ENCODE data around the gene MMP10.
A peak's percentile ranks its signal among the peaks of the same experiment; 100 is the strongest.
"Not testable (repeated sequence)": the region's sequence is repeated elsewhere in the genome, so short reads cannot be mapped to it uniquely, and the experiment has no call there.

Gene MMP10

GRCh38 chr11:102783016-102783415 lies 2.6 kb upstream of the MMP10 start:
- no peak for DNase-seq

DNA sequence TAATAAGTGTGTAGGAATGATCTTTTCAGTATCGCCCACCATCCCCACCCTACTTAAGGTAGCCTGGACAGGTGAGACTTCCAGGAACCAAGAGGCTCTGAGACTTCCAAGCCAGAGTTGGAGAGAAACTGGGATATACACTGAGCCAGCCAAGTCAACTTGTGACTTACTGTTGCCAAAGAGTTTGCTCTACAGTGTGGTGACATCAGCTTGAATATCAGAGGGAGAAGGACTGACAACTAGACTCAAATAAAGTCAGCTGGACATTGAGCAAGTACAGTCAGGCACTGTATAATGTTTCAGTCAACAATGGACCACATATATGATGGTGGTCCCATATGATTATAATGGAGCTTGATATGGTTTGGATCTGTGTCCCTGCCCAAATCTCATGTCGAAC lies 1.2 kb upstream of the MMP10 start:
- no peak for DNase-seq

GRCh38 chr11:102776454-102776853 lies 4.0 kb downstream of the MMP10 start:
- DNase-seq: no peak

- DNase-seq: no peak
Measured at GRCh38 chr11:102773386-102773785, 7.0 kb downstream of the MMP10 start.

DNA sequence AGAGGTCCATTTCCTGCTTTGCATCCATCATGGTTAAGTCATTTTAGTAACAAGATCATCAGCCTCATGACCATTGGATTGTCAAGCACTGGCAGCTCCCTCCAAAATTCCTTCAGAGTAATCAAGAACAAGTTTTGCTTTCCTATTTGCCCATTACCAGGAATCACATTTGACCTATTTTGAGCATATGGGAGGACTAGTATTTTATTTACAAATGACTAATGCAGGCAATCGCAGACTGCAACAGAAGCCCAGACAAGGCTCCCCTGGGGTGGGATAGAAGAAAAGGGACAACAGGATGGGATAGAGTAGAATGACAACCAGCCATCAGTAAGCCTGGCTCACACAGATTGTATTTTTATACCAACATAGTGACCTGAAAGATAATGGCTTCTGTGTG lies 9.1 kb downstream of the MMP10 start:
- DNase-seq: no peak

DNA sequence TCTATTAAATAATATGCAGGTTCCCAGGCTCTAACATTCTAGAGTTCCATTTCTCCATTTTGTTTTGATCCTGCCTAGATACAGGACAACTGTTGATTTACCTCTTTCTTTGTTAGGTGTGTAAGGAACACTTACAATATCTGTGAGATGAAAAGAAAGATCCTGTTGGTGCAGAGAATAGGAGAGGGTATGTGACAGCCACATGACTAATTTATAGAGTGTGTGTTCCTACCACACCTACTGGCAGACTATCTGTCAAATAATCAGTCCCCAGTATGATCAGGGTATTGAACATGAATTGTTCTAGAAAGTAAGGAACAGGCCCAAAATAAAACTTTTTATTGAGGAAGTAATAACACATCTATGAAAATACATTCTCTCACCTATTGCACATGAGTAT lies 10.2 kb downstream of the MMP10 start:
- no peak for DNase-seq

DNA sequence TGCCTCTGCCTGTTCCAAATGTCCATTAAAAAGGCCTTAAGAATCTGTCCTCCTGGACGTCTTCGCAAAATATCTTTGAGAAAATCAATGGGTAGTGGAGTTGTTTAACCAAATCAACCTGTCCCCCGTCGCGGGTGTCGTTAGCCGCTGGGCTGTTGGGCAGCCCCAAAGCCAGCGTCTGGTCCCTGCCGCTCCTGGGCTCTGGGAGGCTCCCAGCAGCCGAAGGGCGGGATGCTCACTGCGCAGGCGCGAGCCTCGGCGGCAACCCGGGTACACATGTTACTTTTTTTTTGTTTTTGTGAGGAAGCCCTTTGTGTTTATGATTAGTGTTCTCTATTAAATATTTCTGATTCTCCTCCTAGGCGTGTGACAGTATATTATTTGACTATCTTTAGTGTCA lies 12.6 kb downstream of the MMP10 start:
- DNase-seq: no peak

DNA sequence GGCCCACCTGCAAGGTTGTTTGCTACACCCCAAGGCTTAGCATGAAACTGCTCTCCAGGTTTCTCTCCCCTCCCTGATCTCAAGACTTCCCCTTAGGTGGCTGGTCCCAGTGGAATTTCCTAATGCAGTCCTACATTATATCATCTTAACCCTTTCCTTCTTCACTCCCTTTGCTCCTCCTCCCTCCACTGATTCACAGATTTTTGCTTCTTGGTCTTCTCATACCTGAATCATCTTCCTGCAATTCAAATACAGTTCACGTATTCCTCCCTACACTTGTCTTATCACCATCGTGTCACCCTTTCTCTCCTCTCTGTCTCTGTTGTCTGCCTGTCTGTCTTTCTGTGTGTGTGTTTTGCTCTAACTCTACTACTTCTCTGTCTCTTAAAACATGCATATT lies 17.0 kb downstream of the MMP10 start:
- no peak for DNase-seq

DNA sequence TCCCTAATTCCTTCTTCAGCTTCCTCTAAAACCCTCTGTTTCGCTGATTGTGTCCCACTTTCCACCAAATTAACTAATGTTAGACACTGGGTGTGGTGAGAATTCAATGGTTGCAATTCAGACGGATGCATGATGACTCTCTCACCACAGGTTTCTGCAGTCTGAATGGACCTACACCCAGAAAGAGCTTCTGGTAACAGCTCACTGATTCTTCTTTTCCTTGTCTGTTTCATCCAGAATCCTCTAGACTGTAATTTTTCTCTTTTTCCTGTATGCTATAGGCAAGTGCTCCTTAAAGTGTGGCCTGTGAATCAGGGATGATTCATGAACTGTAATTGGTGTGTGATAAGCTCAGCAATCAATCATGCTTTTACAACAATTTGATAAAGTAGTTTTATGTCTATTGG lies 18.1 kb downstream of the MMP10 start:
- DNase-seq: no peak

DNA sequence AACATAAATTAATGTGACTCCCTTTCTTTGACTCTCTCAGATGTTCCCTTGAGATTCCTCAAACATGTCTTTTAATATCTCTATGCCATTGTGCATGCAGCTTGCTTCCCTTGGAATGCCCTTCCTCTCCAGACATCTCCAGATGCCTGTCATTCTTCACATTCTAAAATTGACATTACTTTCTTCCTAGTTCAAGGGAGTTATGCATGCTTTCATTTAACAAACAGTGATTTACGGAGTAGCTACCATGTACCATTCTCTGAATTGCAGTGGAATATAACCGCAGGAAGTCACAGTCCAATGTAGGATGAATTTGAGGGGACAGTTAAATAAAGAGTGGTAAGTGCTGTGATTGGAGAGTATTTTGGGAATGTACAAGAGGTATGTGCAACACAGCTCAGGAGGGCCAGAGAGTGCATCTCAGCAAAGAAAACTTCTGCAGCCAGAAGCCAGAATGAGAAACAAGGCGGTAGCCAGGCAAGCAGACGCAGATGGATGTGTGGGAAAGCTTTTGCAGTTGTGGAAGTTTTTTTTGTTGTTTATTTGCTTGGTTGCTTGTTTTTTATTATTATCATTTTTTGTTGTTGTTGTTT lies 18.7 kb downstream of the MMP10 start:
- no peak for DNase-seq

- peak; percentile 17 for DNase-seq
Measured at GRCh38 chr11:102760344-102761035, 19.9 kb downstream of the MMP10 start.

GRCh38 chr11:102757823-102758549 lies 22.4 kb downstream of the MMP10 start:
- DNase-seq: no peak

- DNase-seq: no peak
Measured at GRCh38 chr11:102753267-102753666, 27.2 kb downstream of the MMP10 start.

DNA sequence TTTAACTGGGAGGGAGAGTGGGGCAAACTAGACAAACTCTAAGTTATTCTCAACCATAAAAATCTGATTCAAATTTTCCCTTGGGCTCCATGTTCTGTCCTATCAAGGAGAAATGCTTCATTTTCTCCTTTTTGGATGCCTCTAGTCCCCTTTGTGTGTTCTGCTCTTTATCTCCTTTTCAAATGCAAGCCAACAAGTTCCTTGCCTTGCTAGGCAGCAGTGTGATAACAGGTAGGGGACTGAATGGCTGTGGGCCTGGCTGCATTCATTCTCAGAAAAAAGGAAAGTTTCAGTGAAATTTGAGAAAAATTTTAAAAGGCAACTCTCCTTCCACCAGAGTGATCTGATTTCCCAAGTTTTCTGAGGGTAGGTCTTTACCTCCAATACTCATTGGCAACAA lies 28.8 kb downstream of the MMP10 start:
- no peak for DNase-seq

GRCh38 chr11:102749101-102749722 lies 31.2 kb downstream of the MMP10 start:
- no peak for DNase-seq

DNA sequence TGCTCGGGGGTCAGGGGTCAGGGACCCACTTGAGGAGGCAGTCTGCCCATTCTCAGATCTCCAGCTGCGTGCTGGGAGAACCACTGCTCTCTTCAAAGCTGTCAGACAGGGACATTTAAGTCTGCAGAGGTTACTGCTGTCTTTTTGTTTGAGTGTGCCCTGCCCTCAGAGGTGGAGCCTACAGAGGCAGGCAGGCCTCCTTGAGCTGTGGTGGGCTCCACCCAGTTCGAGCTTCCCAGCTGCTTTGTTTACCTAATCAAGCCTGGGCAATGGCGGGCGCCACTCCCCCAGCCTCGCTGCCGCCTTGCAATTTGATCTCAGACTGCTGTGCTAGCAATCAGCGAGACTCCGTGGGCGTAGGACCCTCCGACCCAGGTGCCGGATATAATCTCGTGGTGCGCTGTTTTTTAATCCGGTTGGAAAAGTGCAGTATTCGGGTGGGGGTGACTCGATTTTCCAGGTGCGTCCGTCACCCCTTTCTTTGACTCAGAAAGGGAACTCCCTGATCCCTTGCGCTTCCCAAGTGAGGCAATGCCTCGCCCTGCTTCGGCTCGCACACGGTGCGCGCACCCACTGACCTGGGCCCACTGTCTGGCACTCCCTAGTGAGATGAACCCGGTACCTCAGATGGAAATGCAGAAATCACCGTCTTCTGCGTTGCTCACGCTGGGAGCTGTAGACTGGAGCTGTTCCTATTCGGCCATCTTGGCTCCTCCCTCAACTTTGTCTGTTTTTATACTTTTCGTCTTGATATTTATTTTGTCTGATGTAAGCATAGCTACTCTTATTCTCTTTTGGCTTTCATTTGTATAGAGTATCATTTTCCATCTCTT lies 33.5 kb downstream of the MMP10 start:
- not testable (repeated sequence) for DNase-seq

GRCh38 chr11:102734650-102735049 lies 45.8 kb downstream of the MMP10 start:
- no peak for DNase-seq

DNA sequence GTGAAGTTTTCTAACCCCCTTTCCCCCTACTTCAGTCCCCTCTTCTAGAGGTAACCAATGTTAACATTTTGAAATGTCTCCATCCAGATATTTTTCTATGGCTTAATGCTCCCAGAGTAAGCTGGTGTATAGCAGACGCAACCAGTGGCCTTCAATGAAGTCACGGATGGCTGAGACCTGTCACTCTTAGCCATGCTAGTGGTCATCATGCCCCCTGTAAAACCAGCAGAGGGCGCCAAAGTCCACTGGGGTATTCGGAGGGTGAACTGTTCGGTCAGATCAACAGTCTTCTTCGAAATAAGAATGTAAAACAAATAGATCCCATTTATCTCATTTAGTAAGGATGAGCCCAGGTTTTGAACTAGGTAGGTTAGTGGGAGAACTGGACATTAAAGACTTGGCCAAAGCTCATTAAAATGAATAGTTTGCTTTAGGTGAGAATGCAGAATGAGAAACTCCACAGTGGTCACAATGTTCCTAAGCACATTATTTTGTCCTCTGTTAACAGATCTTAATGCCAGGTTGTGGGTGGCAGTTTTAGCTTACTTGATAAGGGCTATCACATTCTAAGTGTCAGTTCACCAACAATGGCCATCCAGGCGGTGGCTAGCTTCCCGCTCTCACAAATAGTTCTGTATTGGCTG lies 47.1 kb downstream of the MMP10 start:
- no peak for DNase-seq

GRCh38 chr11:102730944-102731343 lies 49.5 kb downstream of the MMP10 start:
- not testable (repeated sequence) for DNase-seq

DNA sequence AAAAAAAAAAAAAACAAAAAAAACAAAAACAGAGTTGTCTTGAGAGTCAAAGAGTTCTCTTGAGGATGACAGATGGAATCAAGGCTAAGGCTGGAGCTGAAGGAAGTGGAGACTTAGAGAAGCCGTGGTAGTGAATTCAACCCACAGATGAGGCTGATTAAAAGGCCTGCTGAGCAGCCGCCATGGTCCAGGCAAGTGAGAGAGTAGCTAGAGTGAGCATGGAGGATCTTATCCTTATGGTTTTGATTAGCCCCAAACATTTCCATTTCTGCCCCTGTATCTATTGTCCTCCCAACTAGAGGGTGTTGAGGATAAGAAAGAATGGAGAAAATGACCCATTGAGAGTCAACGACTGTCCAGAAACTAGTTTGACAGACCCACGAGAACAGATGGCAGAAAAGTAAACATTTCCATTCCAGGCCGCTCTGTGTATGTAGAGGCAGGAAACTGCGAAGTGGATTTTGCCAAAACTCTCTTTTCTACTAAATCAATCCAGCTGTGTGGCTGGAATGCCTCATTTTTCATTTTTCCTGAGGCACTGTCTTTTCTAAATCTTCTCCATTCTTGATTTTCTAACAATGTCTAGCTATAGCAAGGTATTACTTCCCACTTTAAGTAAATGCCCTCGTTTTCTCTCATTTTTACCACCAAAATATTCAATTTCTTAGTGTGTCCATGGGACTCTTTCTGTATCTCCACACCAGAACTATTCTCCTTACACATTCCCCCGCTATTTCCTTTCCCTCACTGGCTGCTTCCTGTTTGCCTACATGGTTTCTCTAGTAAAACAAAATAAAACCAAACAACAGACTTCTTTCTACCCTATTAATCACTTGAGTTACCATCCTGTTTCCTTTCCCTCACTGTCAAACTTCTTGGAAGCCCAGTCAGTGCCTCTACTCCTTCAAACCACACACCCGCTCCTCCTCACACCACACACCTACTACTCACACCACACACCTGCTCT lies 50.3 kb downstream of the MMP10 start:
- no peak for DNase-seq

GRCh38 chr11:102727890-102728289 lies 52.5 kb downstream of the MMP10 start:
- no peak for DNase-seq
